ENCODE data around the gene FLNA. TPM values are rescaled to one million over a fixed set of nuclear protein-coding genes. Genes with fewer than 3 reads are reported as not detected.

Gene FLNA
- total and polyA plus RNA-seq, 9 of the 15 experiments (the other 6 are each of a cell fraction or from before 2014, with no cell fraction given): 6.2 to 735 (median 135) TPM

GRCh38 chrX:154354013-154354412 lies 20.4 kb downstream of the FLNA start:
- H2AFZ ChIP-seq (ENCODE audit: low read depth, low read length): no peak overlapping the region
- peaks cover 13% of the 10 kb centered on the region for H4K20me1 ChIP-seq (replicated peaks; ENCODE audit: control insufficient read depth, insufficient read depth, low read length)
- ChIA-PET POLR2A (interaction anchor here (1.2 kb wide), 1 partner anchor 8 kb away, joined by 4 read pairs; no protein-coding TSS in a partner anchor), CTCF (ENCODE audit: low intra/inter-chr PET ratio) (no interaction called here)
- no peaks in the 10 kb centered on the region for H3K79me2 ChIP-seq (ENCODE audit: control insufficient read depth, insufficient read depth, low read length)
- BruUV-seq (replicated peaks): no TSS peak
- peaks cover 0 to 43% of the 10 kb centered on the region in 2 experiments; a peak in 2 of 5 replicates for H3K4me1 ChIP-seq (replicated peaks in 1 of 2; ENCODE audit: control insufficient read depth in 2 of 2, insufficient read depth in 2 of 2, low read length in 2 of 2)
- intact Hi-C loops (cut with micrococcal nuclease) (no loop called here), in situ Hi-C loops (cut with MboI) (no loop called here)
- H3K9ac ChIP-seq (ENCODE audit: insufficient read depth in 1 of 2, low read depth in 2 of 2, low read length in 2 of 2): peak overlapping the region in 1 of 2 experiments; percentile 45; a peak in 1 of 4 replicates
- H3K4me3 ChIP-seq: no peak overlapping the region
- ATAC-seq: no peak
- 95% methylated on average over 8 of the region's 14 CpGs for WGBS (ENCODE audit: insufficient coverage, low coverage, missing lambda C conversion rate)
- 0 out of 2 replicates have a peak, but pooled peaks have one; percentile 27 for TF ChIP-seq RBFOX2 (IDR thresholded peaks at IDR 0.05; ENCODE audit: low read depth, low read length)
- TF ChIP-seq POLR2G (IDR thresholded peaks at IDR 0.05; ENCODE audit: low read depth, low read length): 0 out of 2 replicates have a peak, but pooled peaks have one; percentile 40
- no peak for TF ChIP-seq MAZ (CRISPR knock-in tag; conservative IDR thresholded peaks at IDR 0.05 in 1 of 2, IDR thresholded peaks at IDR 0.05 in 1 of 2)
- no peak for TF ChIP-seq NCOA1 (IDR thresholded peaks at IDR 0.05; ENCODE audit: low read depth)
- no peak for TF ChIP-seq NR1H2 (CRISPR knock-in tag; IDR thresholded peaks at IDR 0.05)
- no peak for TF ChIP-seq CHD1 (IDR thresholded peaks at IDR 0.05; ENCODE audit: low read length)
- H3K27me3 ChIP-seq (ENCODE audit: control insufficient read depth in 2 of 2, insufficient read depth in 2 of 2, low read length in 2 of 2): no peaks in the 10 kb centered on the region
- H3K9me1 ChIP-seq (ENCODE audit: control insufficient read depth, insufficient read depth, low read length): no peaks in the 10 kb centered on the region
- peaks cover 100% of the 10 kb centered on the region; the same call in 2 of the 3 replicates for H3K36me3 ChIP-seq (ENCODE audit: control insufficient read depth, insufficient read depth, low read length)
- no peak overlapping the region for H3K4me2 ChIP-seq (ENCODE audit: insufficient read depth, low read length)
- H3K27ac ChIP-seq (ENCODE audit: extremely low read depth, low read depth, low read length): no peak overlapping the region
- no peak for FAIRE-seq
- no peak for DNase-seq (ENCODE audit: extremely low read depth in 1 of 4, low spot score in 3 of 4)
- H3K9me3 ChIP-seq (replicated peaks; ENCODE audit: control insufficient read depth, insufficient read depth, low read depth, low read length): no peaks in the 10 kb centered on the region
